Adrenal gland (tissue), 5 donors: Measurements from ENCODE around the gene AZGP1.

Experiments
- CTCF ChIP-seq, 6 experiments: fragments of 450-650 bp in 4 of 6; fragments of 200-600 bp in 2 of 6; sonication (generic) in 1 of 6; IDR thresholded peaks; 1 replicate in 5 of 6; 2 replicates in 1 of 6; pipeline versions ENCODE4 v1.5.1 to v1.8.0; 2016 to 2021; ENCODE audit warnings: antibody characterized with exemption in 6 of 6, mild to moderate bottlenecking in 2 of 6, moderate library complexity in 1 of 6
- POLR2A ChIP-seq, 2 donors: fragments of 450-650 bp; IDR thresholded peaks; one replicate each; pipeline ENCODE4 v1.6.1; 2017; ENCODE audit warnings: antibody characterized with exemption in 2 of 2, mild to moderate bottlenecking in 2 of 2, moderate library complexity in 1 of 2
- donor health status: DM: no; HTN: no; CAD: no.

GRCh38 chr7:100008525-100008924 lies 32.7 kb upstream of the AZGP1 start:
- TF ChIP-seq CTCF (IDR thresholded peaks at IDR 0.05) (no peak), POLR2A (IDR thresholded peaks at IDR 0.05) (no peak)
